DND-41 (cell line): ENCODE data around the gene SIGLEC1.

ENCODE experiments used
- ATAC-seq: fragments of 200-7000 bp; cut with Tn5 transposase; 3 replicates; pipeline ENCODE4 v1.9.1; 2021; ENCODE audit warnings: low read depth; ENCODE audit not compliant: insufficient read depth
- DNase-seq: peaks from one replicate; pipeline ENCODE4 v3.0.0-alpha.2; 2020
- H2AFZ ChIP-seq: 2 replicates; pipeline ENCODE4 v1.6.0; 2012; ENCODE audit warnings: low read depth, low read length
- H3K27ac ChIP-seq: 2 replicates; pipeline ENCODE4 v1.5.1; 2012; ENCODE audit warnings: low read length, inconsistent platforms
- H3K27me3 ChIP-seq: fragments of 200-600 bp; sonication (generic); 2 replicates; pipeline ENCODE4 v1.6.0; 2012; ENCODE audit warnings: low read length, mild to moderate bottlenecking, inconsistent platforms; ENCODE audit not compliant: insufficient read depth, poor library complexity
- H3K36me3 ChIP-seq: 2 replicates; pipeline ENCODE4 v1.5.1; 2012; ENCODE audit warnings: low read length, inconsistent platforms; ENCODE audit not compliant: insufficient read depth
- H3K4me1 ChIP-seq: 2 replicates; pipeline ENCODE4 v1.5.1; 2012; ENCODE audit warnings: mild to moderate bottlenecking, low read length; ENCODE audit not compliant: insufficient read depth
- H3K4me2 ChIP-seq: 2 replicates; pipeline ENCODE4 v1.6.0; 2012; ENCODE audit warnings: mild to moderate bottlenecking, moderate library complexity, low read length, inconsistent platforms; ENCODE audit not compliant: insufficient read depth
- H3K4me3 ChIP-seq, 2 experiments: fragments of 200-600 bp in 1 of 2; shearing (Covaris generic) in 1 of 2; 2 replicates each; pipeline ENCODE4 v1.5.1; 2012 to 2016; ENCODE audit warnings: inconsistent platforms in 2 of 2, low read length in 2 of 2, mild to moderate bottlenecking in 2 of 2, low read depth in 1 of 2, moderate library complexity in 1 of 2
- H3K79me2 ChIP-seq: 2 replicates; pipeline ENCODE4 v1.6.0; 2012; ENCODE audit warnings: low read length, inconsistent platforms; ENCODE audit not compliant: insufficient read depth
- H3K9ac ChIP-seq: 2 replicates; pipeline ENCODE4 v1.6.0; 2012; ENCODE audit warnings: low read depth, mild to moderate bottlenecking, inconsistent platforms, low read length, moderate library complexity
- H3K9me3 ChIP-seq: 2 replicates; pipeline ENCODE4 v1.5.1; 2012; ENCODE audit warnings: low read length, moderate library complexity, mild to moderate bottlenecking, inconsistent platforms; ENCODE audit not compliant: insufficient read depth, severe bottlenecking
- H4K20me1 ChIP-seq: 2 replicates; pipeline ENCODE4 v1.6.0; 2012; ENCODE audit warnings: low read length; ENCODE audit not compliant: insufficient read depth
- EZH2 ChIP-seq: IDR thresholded peaks from 3 replicates; pipeline ENCODE4 v1.6.1; 2012; ENCODE audit warnings: borderline replicate concordance, low read depth, mild to moderate bottlenecking, moderate library complexity, low read length, inconsistent platforms; ENCODE audit not compliant: severe bottlenecking
- TF ChIP-seq, protein P1 (sequence below): IDR thresholded peaks from 2 replicates; pipeline ENCODE4 v1.5.1; 2012; ENCODE audit warnings: borderline replicate concordance, low read length, moderate library complexity, mild to moderate bottlenecking; ENCODE audit not compliant: poor library complexity, severe bottlenecking; ENCODE audit errors: extremely low read depth

SIGLEC1 gene

DNA sequence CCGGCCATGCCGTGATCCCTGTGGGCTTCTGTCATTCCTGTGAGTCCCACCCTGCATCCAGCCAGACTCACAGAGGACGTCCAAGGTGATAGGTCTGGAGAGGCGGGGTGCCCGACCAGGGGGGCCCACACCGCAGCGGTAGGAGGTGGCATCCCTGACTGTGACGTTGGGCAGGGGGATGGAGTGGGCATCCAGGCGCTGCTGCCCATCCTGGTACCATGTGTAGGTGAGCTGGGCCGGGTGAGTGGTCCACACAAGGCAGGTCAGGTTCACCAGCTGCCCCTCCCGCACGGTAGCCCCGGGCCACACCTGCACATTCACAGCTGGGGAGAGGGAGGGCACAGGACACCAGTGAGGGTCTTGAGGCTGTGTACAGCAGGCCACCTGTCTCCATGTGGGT is 19.0 kb downstream of the SIGLEC1 start:
- no peaks in the 10 kb centered on the region; the same call in none of the 2 replicates for H4K20me1 ChIP-seq
- DNase-seq = no peak
- H3K27me3 ChIP-seq = no peaks in the 10 kb centered on the region
- H2AFZ ChIP-seq = no peak overlapping the region
- H3K9me3 ChIP-seq = no peaks in the 10 kb centered on the region
- no peaks in the 10 kb centered on the region for H3K79me2 ChIP-seq
- no peak overlapping the region for H3K4me2 ChIP-seq
- H3K9ac ChIP-seq = no peak overlapping the region
- TF ChIP-seq, protein P1, sequence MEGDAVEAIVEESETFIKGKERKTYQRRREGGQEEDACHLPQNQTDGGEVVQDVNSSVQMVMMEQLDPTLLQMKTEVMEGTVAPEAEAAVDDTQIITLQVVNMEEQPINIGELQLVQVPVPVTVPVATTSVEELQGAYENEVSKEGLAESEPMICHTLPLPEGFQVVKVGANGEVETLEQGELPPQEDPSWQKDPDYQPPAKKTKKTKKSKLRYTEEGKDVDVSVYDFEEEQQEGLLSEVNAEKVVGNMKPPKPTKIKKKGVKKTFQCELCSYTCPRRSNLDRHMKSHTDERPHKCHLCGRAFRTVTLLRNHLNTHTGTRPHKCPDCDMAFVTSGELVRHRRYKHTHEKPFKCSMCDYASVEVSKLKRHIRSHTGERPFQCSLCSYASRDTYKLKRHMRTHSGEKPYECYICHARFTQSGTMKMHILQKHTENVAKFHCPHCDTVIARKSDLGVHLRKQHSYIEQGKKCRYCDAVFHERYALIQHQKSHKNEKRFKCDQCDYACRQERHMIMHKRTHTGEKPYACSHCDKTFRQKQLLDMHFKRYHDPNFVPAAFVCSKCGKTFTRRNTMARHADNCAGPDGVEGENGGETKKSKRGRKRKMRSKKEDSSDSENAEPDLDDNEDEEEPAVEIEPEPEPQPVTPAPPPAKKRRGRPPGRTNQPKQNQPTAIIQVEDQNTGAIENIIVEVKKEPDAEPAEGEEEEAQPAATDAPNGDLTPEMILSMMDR = no peak
- TF ChIP-seq EZH2 = no peak
- H3K4me3 ChIP-seq = no peak overlapping the region
- ATAC-seq = no peak
- no peak overlapping the region for H3K27ac ChIP-seq
- no peaks in the 10 kb centered on the region for H3K4me1 ChIP-seq
- no peaks in the 10 kb centered on the region for H3K36me3 ChIP-seq

DNA sequence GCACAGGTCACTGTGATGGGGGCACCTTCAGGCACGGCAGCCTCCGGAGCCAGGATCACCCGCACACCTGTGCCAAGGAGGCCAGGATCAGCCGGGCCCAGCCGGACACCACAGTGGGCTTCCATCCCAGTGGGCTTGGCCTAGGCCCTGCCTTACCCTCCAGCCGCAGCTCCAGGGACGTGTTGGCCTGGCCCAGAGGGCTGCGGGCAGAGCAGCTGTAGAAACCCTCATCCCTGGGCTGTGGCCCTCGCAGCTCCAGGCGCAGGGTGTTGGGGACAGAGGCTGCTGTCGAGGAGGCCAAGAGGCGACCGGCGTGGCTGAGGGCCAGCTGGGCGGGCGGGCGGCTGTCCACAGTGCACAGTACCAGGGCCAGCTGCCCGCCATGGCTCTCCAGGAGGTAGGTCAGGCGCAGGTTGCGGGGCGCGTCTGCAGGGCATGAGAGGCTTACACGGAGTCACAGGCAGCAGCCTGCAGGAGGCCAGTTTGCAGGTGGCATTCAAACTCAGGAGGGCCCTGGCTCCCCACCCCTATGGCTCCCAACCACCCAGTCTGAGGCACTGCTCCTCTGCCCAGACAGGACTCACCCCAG is 19.6 kb downstream of the SIGLEC1 start:
- no peaks in the 10 kb centered on the region for H3K9me3 ChIP-seq
- H3K4me1 ChIP-seq = no peaks in the 10 kb centered on the region
- H2AFZ ChIP-seq = no peak overlapping the region
- DNase-seq (no peak), ATAC-seq (no peak)
- H3K36me3 ChIP-seq = no peaks in the 10 kb centered on the region
- no peak overlapping the region for H3K4me2 ChIP-seq
- TF ChIP-seq, protein P1 = no peak
- TF ChIP-seq EZH2 = no peak
- H3K9ac ChIP-seq = no peak overlapping the region
- no peaks in the 10 kb centered on the region; the same call in none of the 2 replicates for H4K20me1 ChIP-seq
- H3K27me3 ChIP-seq = no peaks in the 10 kb centered on the region
- H3K4me3 ChIP-seq = no peak overlapping the region
- no peak overlapping the region for H3K27ac ChIP-seq
- no peaks in the 10 kb centered on the region for H3K79me2 ChIP-seq

DNA sequence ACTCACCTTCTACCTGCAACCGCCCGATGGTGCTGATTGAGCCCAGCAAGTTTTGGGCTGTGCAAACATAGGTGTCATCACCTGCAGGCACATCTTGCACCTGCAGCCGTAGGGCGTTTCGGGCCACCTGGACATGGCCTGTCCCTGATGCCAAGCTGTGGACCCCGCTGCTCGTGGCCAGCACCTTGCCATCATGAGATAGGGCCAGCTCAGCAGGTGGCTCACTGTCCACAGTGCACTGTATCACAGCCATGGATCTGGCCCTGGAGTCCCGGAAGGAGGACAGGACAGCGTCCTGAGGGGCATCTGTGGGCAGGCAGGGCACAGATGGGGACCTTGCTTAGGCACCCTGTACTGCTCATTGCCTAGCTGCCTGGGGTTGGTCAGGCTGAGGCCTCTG is 20.5 kb downstream of the SIGLEC1 start:
- Histone ChIP-seq H2AFZ (no peak overlapping the region), H3K9ac (no peak overlapping the region), H3K4me2 (no peak overlapping the region), H4K20me1 (no peaks in the 10 kb centered on the region; the same call in none of the 2 replicates), H3K4me1 (no peaks in the 10 kb centered on the region), H3K79me2 (no peaks in the 10 kb centered on the region), H3K27ac (no peak overlapping the region), H3K27me3 (no peaks in the 10 kb centered on the region), H3K36me3 (no peaks in the 10 kb centered on the region), H3K4me3 (no peak overlapping the region), H3K9me3 (no peaks in the 10 kb centered on the region)
- no peak for TF ChIP-seq EZH2
- TF ChIP-seq, protein P1 = no peak
- no peak for ATAC-seq
- no peak for DNase-seq

DNA sequence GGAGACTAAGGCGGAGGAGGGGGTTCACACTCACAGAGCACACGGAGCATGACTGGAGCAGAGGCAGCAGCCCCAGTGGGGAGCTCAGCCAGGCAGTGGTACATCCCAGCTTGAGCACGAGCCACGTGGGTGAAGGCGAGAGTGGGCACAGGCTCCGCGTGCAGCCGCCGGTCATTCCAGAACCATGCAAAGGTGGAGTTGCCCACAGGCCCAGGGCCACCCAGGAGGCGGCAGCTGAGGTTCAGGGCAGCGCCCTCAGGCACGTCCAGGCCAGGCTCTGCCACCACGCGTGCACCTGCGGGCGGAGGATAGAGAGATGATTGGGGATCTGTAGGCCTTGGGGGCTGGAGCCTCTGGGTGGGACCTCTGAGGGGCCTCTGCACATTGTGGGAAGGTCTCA is 21.1 kb downstream of the SIGLEC1 start:
- Histone ChIP-seq H3K79me2 (no peaks in the 10 kb centered on the region), H3K4me3 (no peak overlapping the region), H3K4me2 (no peak overlapping the region), H3K4me1 (no peaks in the 10 kb centered on the region), H3K27me3 (no peaks in the 10 kb centered on the region), H2AFZ (no peak overlapping the region), H3K9ac (no peak overlapping the region), H3K9me3 (no peaks in the 10 kb centered on the region), H4K20me1 (no peaks in the 10 kb centered on the region; the same call in none of the 2 replicates), H3K36me3 (no peaks in the 10 kb centered on the region), H3K27ac (no peak overlapping the region)
- DNase-seq (no peak), ATAC-seq (no peak)
- TF ChIP-seq, protein P1 = no peak
- TF ChIP-seq EZH2 = no peak
